ENCODE data around the gene ABCC2.

ABCC2 gene

DNA sequence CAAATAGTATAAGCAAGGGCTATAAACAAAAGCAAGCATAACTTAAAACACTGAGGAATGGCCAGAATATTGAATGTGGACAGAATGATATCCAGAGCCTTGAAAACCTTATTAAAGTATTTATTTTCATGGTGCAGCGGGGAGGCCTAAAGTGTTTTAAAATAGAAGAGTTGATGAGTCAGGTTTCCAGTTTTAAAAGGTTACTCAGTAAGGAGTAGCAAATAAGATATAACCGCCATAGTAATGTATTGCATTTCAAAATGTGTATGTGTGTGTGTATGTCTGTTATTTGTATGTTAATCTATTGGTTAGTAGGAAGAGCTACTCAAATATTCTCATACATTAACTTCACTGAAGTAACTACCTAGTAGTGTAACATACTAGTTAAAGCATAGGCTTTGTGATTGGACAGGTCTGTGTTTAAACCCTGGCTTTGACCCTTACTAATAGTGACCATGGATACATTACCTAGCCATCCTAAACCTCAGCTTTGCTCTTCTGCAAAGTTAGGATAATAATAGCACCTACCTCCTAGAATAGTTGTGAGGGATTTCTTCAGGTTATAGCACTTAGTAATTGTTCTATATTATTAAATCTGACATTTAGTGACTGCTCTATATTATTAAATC, 33.5 kb upstream of the ABCC2 start:
- TF ChIP-seq, protein P1, sequence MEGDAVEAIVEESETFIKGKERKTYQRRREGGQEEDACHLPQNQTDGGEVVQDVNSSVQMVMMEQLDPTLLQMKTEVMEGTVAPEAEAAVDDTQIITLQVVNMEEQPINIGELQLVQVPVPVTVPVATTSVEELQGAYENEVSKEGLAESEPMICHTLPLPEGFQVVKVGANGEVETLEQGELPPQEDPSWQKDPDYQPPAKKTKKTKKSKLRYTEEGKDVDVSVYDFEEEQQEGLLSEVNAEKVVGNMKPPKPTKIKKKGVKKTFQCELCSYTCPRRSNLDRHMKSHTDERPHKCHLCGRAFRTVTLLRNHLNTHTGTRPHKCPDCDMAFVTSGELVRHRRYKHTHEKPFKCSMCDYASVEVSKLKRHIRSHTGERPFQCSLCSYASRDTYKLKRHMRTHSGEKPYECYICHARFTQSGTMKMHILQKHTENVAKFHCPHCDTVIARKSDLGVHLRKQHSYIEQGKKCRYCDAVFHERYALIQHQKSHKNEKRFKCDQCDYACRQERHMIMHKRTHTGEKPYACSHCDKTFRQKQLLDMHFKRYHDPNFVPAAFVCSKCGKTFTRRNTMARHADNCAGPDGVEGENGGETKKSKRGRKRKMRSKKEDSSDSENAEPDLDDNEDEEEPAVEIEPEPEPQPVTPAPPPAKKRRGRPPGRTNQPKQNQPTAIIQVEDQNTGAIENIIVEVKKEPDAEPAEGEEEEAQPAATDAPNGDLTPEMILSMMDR (conservative IDR thresholded peaks at IDR 0.05) = no peak

DNA sequence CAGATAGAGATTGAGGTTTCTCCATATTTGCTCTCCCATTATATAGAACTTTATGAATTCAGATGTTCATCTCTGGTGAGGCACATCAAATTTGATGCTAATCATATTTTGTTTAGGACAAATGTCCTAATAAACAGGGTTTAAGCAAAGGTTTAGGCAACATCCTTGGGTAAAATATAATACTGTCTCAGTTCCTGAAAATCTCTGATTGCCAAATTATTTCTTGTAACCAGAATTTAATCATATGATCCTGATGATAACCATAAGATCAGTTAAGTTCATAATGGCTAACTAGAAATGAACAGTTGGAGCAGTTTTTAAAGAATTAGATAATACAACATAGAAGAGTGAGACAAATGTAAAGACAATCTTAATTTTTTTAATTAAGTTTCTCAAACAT, 31.8 kb upstream of the ABCC2 start:
- no peak overlapping the region for H3K27ac ChIP-seq
- TF ChIP-seq, protein P1 (conservative IDR thresholded peaks at IDR 0.05) = no peak

More for the DNA sequence above, 33.5 kb upstream of the ABCC2 start:
- no peak overlapping the region for H3K27ac ChIP-seq

DNA sequence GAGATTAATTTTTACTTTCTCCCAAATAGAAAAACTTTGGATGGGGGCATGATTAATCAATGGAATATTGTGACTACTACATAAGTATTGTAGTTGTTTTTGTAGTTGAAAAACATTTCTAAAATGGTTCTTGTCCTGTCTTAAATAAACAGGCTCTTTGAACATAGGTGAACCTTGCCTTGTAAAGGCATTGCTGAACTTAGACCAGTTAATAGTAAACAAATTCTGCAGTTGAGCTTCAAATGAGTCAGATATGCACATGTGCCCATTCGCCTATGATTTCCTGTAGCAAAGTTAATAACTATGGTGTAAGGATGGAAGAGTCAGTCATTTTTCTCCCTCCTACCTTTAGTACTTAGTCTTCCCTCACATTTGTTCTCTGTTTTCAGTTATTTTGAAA, 27.8 kb upstream of the ABCC2 start:
- no peak overlapping the region for H3K27ac ChIP-seq
- TF ChIP-seq, protein P1 (conservative IDR thresholded peaks at IDR 0.05) = no peak

DNA sequence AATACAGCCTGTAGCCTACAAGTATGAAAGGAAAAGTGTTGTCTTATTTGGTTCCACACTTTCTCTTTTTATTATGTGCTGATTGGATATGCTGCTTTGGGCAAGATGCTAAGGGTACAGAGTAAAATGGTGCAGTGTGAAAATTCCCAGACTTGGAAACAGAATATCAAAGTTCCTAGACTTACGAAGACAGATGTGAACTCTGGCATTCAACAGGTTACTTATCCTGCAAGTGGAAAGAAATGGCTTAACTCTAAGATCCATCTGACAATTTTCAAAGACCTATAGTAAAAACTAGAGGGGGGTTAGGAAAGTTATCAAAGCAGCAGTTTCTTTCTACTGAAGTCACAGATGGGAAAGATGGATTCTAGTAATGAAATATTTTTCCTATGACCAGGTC, 26.3 kb upstream of the ABCC2 start:
- H3K27ac ChIP-seq = no peak overlapping the region
- TF ChIP-seq, protein P1 (conservative IDR thresholded peaks at IDR 0.05) = no peak

DNA sequence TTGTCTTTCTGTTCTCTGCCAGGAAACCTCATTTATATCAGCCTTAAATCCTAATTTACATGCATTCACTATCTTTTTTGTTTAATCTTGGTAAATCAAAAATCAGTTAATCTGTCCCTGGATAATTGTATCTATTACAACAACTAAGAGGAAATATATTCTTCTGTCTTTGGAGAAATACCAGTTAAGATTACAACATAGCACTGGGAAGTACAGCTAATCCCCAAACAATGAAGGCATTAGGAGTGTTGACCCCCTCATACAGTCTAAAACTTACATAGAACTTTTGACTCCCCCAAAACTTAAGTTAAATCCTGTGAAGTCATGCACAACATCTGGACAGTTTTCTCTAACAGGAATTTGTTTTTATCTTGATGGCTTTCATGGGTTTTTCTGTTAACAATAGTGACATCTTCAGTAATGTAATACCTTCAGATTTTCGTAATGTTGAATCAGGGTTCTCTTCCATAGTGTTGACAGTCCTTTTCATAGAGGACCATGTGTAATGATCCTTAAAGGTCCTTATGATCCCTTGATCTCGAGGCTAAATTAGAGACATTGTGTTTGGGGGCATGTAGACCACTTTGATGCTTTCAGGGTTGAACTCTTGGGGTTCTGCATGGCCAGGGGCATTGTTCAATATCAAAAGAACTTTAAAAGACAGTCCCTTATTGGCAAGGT, 24.1 kb upstream of the ABCC2 start:
- H3K27ac ChIP-seq = no peak overlapping the region
- TF ChIP-seq, protein P1 (conservative IDR thresholded peaks at IDR 0.05) = no peak

DNA sequence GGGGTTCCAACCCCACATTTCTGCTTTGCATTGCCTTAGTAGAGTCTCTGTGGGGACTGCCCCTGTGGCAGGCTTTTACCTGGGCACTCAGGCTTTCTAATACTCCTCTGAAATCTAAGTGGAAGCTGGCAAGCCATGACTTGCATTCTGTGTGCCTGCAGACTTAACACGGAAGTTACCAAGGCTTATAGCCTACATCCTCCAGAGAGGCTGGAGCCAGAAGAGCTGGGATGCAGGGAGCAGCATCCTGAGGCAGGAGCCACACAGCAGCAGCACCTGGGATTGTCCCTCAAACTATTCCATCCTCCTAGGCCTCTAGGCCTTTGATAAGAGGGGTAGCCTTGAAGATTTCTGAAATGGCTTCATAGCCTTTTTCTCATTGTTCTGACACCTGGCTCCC, 22.1 kb upstream of the ABCC2 start:
- TF ChIP-seq, protein P1 (conservative IDR thresholded peaks at IDR 0.05) = no peak

DNA sequence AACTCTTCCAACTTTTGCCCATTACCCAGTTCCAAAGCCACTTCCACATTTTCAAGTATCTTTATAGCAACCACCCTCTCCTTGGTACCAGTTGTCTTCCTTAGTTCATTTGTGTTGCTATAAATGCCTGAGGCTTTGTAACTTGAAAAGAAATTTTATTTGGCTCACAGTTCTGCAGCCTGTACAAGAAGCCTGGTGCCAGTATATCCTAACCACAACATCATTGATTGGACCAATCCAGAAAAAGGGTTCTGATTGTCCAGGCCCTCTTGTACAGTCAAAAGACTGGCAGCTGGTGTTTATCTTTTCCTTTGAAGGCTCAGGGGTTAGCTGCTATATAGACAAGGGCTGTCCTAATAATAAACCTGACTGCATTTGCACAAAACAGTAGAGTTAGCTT, 21.1 kb upstream of the ABCC2 start:
- TF ChIP-seq, protein P1 (conservative IDR thresholded peaks at IDR 0.05) = no peak
- H3K27ac ChIP-seq = no peak overlapping the region

More for the DNA sequence above, 22.1 kb upstream of the ABCC2 start:
- no peak overlapping the region for H3K27ac ChIP-seq

Measured in VCaP (cell line).